Measurements from ENCODE around the gene EGFR.

Gene EGFR

GRCh38 chr7:55108401-55108800, 89.6 kb downstream of the EGFR start:
- DNase-seq: no peak

- DNase-seq: no peak
Measured at GRCh38 chr7:55108818-55109217, 90.0 kb downstream of the EGFR start.

GRCh38 chr7:55109404-55110167, 90.8 kb downstream of the EGFR start:
- no peak for DNase-seq

- no peak for DNase-seq
Measured at GRCh38 chr7:55110282-55110992, 91.6 kb downstream of the EGFR start.

- no peak for DNase-seq
Measured at GRCh38 chr7:55110993-55111361, 92.2 kb downstream of the EGFR start.

- no peak for DNase-seq
Measured at GRCh38 chr7:55112056-55112455, 93.2 kb downstream of the EGFR start.

- no peak for DNase-seq
Measured at GRCh38 chr7:55113760-55114540, 95.1 kb downstream of the EGFR start.

GRCh38 chr7:55117286-55117685, 98.5 kb downstream of the EGFR start:
- DNase-seq: no peak

- DNase-seq: no peak
Measured at GRCh38 chr7:55118426-55118825, 99.6 kb downstream of the EGFR start.

- DNase-seq: no peak
Measured at GRCh38 chr7:55119571-55119970, 100.8 kb downstream of the EGFR start.

GRCh38 chr7:55120074-55120473, 101.3 kb downstream of the EGFR start:
- no peak for DNase-seq

GRCh38 chr7:55120501-55121198, 101.8 kb downstream of the EGFR start:
- DNase-seq: no peak

- DNase-seq: no peak
Measured at GRCh38 chr7:55121249-55121648, 102.4 kb downstream of the EGFR start.

GRCh38 chr7:55122263-55122662, 103.4 kb downstream of the EGFR start:
- no peak for DNase-seq

- no peak for DNase-seq
Measured at GRCh38 chr7:55124989-55125875, 106.4 kb downstream of the EGFR start.

GRCh38 chr7:55127135-55127551, 108.3 kb downstream of the EGFR start:
- DNase-seq: no peak

GRCh38 chr7:55127622-55128081, 108.8 kb downstream of the EGFR start:
- DNase-seq: no peak

GRCh38 chr7:55128693-55129394, 110.0 kb downstream of the EGFR start:
- DNase-seq: no peak

- no peak for DNase-seq
Measured at GRCh38 chr7:55129541-55130394, 111.0 kb downstream of the EGFR start.
